ENCODE data around the gene SLC51A. TPM values are rescaled to one million over a fixed set of nuclear protein-coding genes. Genes with fewer than 3 reads are reported as not detected.

SLC51A gene
- total and polyA plus RNA-seq, 10 donors: 0.30 to 14.6 (median 3.4) TPM

DNA sequence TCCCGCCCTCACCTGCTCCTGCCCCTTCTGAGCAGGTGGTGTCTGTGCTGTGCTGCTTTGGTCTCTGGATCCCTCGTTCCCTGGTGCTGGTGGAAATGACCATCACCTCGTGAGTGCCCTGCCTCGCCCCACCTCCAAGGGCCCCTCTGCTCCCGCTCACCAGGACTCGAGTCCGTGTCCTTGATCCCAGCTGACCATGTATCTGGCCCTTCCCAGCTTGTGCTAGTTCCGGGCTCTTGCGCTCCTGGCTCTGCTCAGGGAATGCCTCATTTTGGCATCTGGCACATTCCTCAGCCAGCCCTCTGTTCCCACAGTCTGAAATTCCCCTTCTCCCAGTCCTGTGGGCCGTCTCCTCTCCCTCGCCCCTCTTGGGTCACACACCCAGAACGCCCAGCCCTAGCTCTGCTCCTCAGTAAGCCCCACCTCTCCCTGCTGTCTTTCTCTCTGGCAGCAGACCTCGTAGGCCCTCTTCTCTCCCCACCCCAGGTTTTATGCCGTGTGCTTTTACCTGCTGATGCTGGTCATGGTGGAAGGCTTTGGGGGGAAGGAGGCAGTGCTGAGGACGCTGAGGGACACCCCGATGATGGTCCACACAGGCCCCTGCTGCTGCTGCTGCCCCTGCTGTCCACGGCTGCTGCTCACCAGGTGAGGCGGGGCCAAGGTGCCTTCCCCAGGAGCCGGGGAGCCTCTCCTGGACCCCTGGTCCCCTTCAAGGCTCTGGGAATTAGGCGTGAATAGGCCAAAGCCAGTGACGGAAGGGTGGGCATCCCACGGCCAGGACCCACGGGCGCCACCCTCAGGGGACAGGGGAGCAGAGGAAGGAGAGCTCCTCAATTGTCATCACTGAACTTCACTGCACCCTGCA, 11.5 kb downstream of the SLC51A start:
- TF ChIP-seq POLR2A (IDR thresholded peaks at IDR 0.05): no peak
- TF ChIP-seq POLR2AphosphoS5 (IDR thresholded peaks at IDR 0.05): peak in 2 of 3 donors; percentile 6 to 42
- TF ChIP-seq, protein P1, sequence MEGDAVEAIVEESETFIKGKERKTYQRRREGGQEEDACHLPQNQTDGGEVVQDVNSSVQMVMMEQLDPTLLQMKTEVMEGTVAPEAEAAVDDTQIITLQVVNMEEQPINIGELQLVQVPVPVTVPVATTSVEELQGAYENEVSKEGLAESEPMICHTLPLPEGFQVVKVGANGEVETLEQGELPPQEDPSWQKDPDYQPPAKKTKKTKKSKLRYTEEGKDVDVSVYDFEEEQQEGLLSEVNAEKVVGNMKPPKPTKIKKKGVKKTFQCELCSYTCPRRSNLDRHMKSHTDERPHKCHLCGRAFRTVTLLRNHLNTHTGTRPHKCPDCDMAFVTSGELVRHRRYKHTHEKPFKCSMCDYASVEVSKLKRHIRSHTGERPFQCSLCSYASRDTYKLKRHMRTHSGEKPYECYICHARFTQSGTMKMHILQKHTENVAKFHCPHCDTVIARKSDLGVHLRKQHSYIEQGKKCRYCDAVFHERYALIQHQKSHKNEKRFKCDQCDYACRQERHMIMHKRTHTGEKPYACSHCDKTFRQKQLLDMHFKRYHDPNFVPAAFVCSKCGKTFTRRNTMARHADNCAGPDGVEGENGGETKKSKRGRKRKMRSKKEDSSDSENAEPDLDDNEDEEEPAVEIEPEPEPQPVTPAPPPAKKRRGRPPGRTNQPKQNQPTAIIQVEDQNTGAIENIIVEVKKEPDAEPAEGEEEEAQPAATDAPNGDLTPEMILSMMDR (IDR thresholded peaks at IDR 0.05 in 8 of 11, conservative IDR thresholded peaks at IDR 0.05 in 3 of 11): no peak
- H3K27me3 ChIP-seq (replicated peaks in 1 of 7): no peaks in the 10 kb centered on the region
- H3K36me3 ChIP-seq: peaks cover 0 to 8% (median 0%) of the 10 kb centered on the region in 6 donors
- no peak overlapping the region for H3K4me3 ChIP-seq
- no peak for DNase-seq
- 55 to 77% (median 66%) methylated on average over 19 to 24 of the region's 24 CpGs for WGBS, 5 donors
- intact Hi-C loops (cut with DNase I; ENCODE audit: low total_unique reads): no loop called here
- H3K27ac ChIP-seq: no peak overlapping the region
- peaks cover 0 to 17% (median 4%) of the 10 kb centered on the region in 6 donors for H3K4me1 ChIP-seq
- no peaks in the 10 kb centered on the region for H3K9me3 ChIP-seq

DNA sequence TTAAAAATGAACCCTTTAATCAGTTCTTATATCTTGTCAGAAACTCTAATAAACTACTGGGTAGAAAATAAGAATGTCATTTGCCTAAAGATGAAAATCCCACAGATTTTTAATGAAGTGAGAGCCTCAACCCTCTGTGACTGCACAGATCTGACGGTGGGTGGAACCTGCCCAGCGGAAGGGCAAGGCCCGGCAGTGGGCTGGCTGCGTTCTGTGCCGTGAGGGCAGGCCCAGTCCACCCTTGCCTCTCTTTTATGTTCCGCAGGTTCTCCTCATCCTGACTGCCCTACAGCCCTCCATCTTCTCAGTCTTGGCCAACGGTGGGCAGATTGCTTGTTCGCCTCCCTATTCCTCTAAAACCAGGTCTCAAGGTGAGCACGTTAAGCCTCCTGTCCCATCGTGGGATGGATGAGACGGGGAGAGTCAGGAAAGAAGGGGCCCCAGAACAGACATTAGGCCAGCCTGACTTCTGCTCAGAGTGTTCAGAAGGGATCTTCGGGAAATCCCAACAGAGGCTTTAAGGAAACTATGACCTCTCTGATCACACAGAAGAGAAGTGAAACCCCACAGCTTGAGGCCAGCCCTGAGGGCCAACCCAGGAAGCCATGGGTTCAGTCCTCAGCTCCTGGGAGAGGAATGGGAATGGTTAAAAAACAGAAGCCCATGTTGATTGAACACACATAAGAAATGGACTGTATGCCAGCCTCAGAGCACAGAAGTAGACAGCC, 16.0 kb downstream of the SLC51A start:
- Histone ChIP-seq H3K36me3 (peaks cover 0 to 42% (median 8%) of the 10 kb centered on the region in 6 donors), H3K4me3 (no peak overlapping the region), H3K27ac (no peak overlapping the region), H3K9me3 (no peaks in the 10 kb centered on the region), H3K4me1 (peaks cover 0 to 28% (median 2%) of the 10 kb centered on the region in 6 donors), H3K27me3 (replicated peaks in 1 of 7) (no peaks in the 10 kb centered on the region)
- TF ChIP-seq POLR2AphosphoS5 (IDR thresholded peaks at IDR 0.05): peak in 1 of 3 donors; percentile 33
- TF ChIP-seq, protein P1 (IDR thresholded peaks at IDR 0.05 in 8 of 11, conservative IDR thresholded peaks at IDR 0.05 in 3 of 11): no peak
- no peak for TF ChIP-seq POLR2A (IDR thresholded peaks at IDR 0.05)
- DNase-seq: no peak
- WGBS, 5 donors: 88 to 92% (median 89%) methylated on average over 12 of the region's 12 CpGs
- intact Hi-C loops (cut with DNase I; ENCODE audit: low total_unique reads): no loop called here

DNA sequence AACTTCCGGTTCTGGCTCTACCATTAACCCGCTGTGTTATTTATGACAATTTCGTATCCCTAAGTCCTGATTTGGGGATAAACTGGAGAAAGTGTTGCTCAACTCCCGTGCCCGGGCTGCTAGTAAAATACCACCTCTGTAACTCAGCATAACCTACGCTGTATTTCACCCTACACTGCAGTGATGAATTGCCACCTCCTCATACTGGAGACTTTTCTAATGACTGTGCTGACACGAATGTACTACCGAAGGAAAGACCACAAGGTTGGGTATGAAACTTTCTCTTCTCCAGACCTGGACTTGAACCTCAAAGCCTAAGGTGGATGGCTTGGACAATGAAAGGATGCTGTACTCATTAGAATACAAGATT, 16.5 kb downstream of the SLC51A start:
- peaks cover 0 to 47% (median 13%) of the 10 kb centered on the region in 6 donors for H3K36me3 ChIP-seq
- H3K9me3 ChIP-seq: no peaks in the 10 kb centered on the region
- intact Hi-C loops (cut with DNase I; ENCODE audit: low total_unique reads): no loop called here
- H3K4me1 ChIP-seq: peaks cover 0 to 26% (median 0%) of the 10 kb centered on the region in 6 donors
- 71 to 88% (median 82%) methylated on average over 8 of the region's 8 CpGs for WGBS, 5 donors
- TF ChIP-seq POLR2A (IDR thresholded peaks at IDR 0.05) (no peak), POLR2AphosphoS5 (IDR thresholded peaks at IDR 0.05) (no peak)
- TF ChIP-seq, protein P1 (IDR thresholded peaks at IDR 0.05 in 8 of 11, conservative IDR thresholded peaks at IDR 0.05 in 3 of 11): no peak
- no peak overlapping the region for H3K27ac ChIP-seq
- DNase-seq: no peak
- H3K27me3 ChIP-seq (replicated peaks in 1 of 7): no peaks in the 10 kb centered on the region
- no peak overlapping the region for H3K4me3 ChIP-seq

All from spleen (tissue), 11 donors.